Testis (tissue), 3 donors: Measurements from ENCODE around the gene LYVE1. TPM values are rescaled to one million over a fixed set of nuclear protein-coding genes. Genes with fewer than 3 reads are reported as not detected.

Source experiments
- DNase-seq: peaks from one replicate; pipeline ENCODE4 v3.0.0-alpha.2; 2019
- H3K27ac ChIP-seq, 2 donors: fragments of 200-600 bp; sonication (generic); one replicate each; pipeline ENCODE4 v1.5.1; 2019
- H3K27me3 ChIP-seq: fragments of 200-600 bp; sonication (generic); one replicate; pipeline ENCODE4 v1.5.1; 2019
- H3K36me3 ChIP-seq: fragments of 200-600 bp; sonication (generic); one replicate; pipeline ENCODE4 v1.5.1; 2017; ENCODE audit warnings: low read depth; ENCODE audit errors: missing control alignments
- H3K4me1 ChIP-seq: fragments of 200-600 bp; sonication (generic); one replicate; pipeline ENCODE4 v1.5.1; 2019
- H3K4me3 ChIP-seq, 2 donors: fragments of 200-600 bp; sonication (generic); one replicate each; pipeline ENCODE4 v1.5.1; 2017 to 2019
- H3K9me3 ChIP-seq: fragments of 200-600 bp; sonication (generic); one replicate; pipeline ENCODE4 v1.5.1; 2017
- CTCF ChIP-seq, 3 experiments: fragments of 450-650 bp in 2 of 3; fragments of 200-600 bp in 1 of 3; sonication (generic) in 1 of 3; IDR thresholded peaks; one replicate each; pipeline ENCODE4 v1.5.1; 2016 to 2019; ENCODE audit warnings: antibody characterized with exemption in 3 of 3, mild to moderate bottlenecking in 2 of 3, moderate library complexity in 1 of 3
- POLR2A ChIP-seq: fragments of 450-650 bp; IDR thresholded peaks from one replicate; pipeline ENCODE4 v1.6.1; 2017; ENCODE audit warnings: antibody characterized with exemption, mild to moderate bottlenecking, moderate library complexity
- WGBS, 2 donors: methylation state at CpG; one replicate each; pipeline ENCODE4 v1.1.5; 2018; 5-methylcytosine and 5-hydroxymethylcytosine counted together
- intact Hi-C: fragments of 100-400 bp; cut with DNase I; formaldehyde crosslinking; loops from one replicate; pipeline ENCODE4 v1.15.1; 2023; ENCODE audit warnings: low total_unique reads
- polyA plus RNA-seq: library from polyadenylated mRNA; stranded (reverse); fragments of 350-450 nt; fragmentation: Illumina TruSeq; extraction: RNeasy Lipid Tissue Mini Kit (QIAGEN cat#74804); gene quantifications from one replicate; pipeline ENCODE4 v1.2.3, GENCODE V29; 2014; ENCODE audit warnings: low read depth, low replicate concordance; ENCODE audit not compliant: insufficient read depth
- total RNA-seq, 2 donors: library from RNA; depleted of rRNA; stranded (reverse); fragments of >200 nt; gene quantifications; one replicate each; pipeline ENCODE4 v1.2.3, GENCODE V29; 2016

The LYVE1 gene
- total and polyA plus RNA-seq, 3 donors from 2014 or later = 4.6 to 24.1 (median 7.5) TPM

GRCh38 chr11:10565493-10565892, 3.0 kb downstream of the LYVE1 start:
- no peak overlapping the region for H3K4me3 ChIP-seq
- no peak for DNase-seq
- TF ChIP-seq CTCF (IDR thresholded peaks at IDR 0.05) (no peak), POLR2A (no peak)
- no peaks in the 10 kb centered on the region for H3K9me3 ChIP-seq
- H3K27me3 ChIP-seq = no peaks in the 10 kb centered on the region
- 88 to 100% methylated on average over 4 of the region's 4 CpGs for WGBS, 2 donors
- H3K4me1 ChIP-seq = no peaks in the 10 kb centered on the region
- no peaks in the 10 kb centered on the region for H3K36me3 ChIP-seq
- intact Hi-C loops = no loop called here
- no peak overlapping the region for H3K27ac ChIP-seq

- no peaks in the 10 kb centered on the region for H3K36me3 ChIP-seq
- peak; percentile 32 for DNase-seq
- WGBS, 2 donors = 68 to 79% methylated on average over 1 of the region's 1 CpG
- H3K4me1 ChIP-seq = no peaks in the 10 kb centered on the region
- H3K27me3 ChIP-seq = no peaks in the 10 kb centered on the region
- no peaks in the 10 kb centered on the region for H3K9me3 ChIP-seq
- TF ChIP-seq CTCF (IDR thresholded peaks at IDR 0.05) = peak; percentile 17 to 41 (median 27)
- TF ChIP-seq POLR2A = no peak
- no peak overlapping the region for H3K27ac ChIP-seq
- H3K4me3 ChIP-seq = no peak overlapping the region
- intact Hi-C loops = no loop called here
Observed at GRCh38 chr11:10564696-10565318, 3.7 kb downstream of the LYVE1 start.

- Histone ChIP-seq H3K4me1 (no peaks in the 10 kb centered on the region), H3K27me3 (no peaks in the 10 kb centered on the region), H3K27ac (no peak overlapping the region), H3K9me3 (no peaks in the 10 kb centered on the region), H3K4me3 (no peak overlapping the region), H3K36me3 (no peaks in the 10 kb centered on the region)
- 90 to 93% methylated on average over 3 of the region's 3 CpGs for WGBS, 2 donors
- DNase-seq = no peak
- intact Hi-C loops = no loop called here
- TF ChIP-seq POLR2A = no peak
- no peak for TF ChIP-seq CTCF (IDR thresholded peaks at IDR 0.05)
Observed at GRCh38 chr11:10564030-10564429, 4.4 kb downstream of the LYVE1 start.

GRCh38 chr11:10561947-10562346, 6.5 kb downstream of the LYVE1 start:
- 100% methylated on average over 1 of the region's 1 CpG for WGBS, 2 donors
- Histone ChIP-seq H3K4me3 (no peak overlapping the region), H3K4me1 (no peaks in the 10 kb centered on the region), H3K27ac (no peak overlapping the region), H3K27me3 (no peaks in the 10 kb centered on the region), H3K36me3 (no peaks in the 10 kb centered on the region), H3K9me3 (no peaks in the 10 kb centered on the region)
- no peak for DNase-seq
- intact Hi-C loops = no loop called here
- TF ChIP-seq POLR2A = no peak
- no peak for TF ChIP-seq CTCF (IDR thresholded peaks at IDR 0.05)
